ENCODE results near the gene ELP5.

- TF ChIP-seq POLR2A (IDR thresholded peaks at IDR 0.05): no peak
- TF ChIP-seq, protein P1, sequence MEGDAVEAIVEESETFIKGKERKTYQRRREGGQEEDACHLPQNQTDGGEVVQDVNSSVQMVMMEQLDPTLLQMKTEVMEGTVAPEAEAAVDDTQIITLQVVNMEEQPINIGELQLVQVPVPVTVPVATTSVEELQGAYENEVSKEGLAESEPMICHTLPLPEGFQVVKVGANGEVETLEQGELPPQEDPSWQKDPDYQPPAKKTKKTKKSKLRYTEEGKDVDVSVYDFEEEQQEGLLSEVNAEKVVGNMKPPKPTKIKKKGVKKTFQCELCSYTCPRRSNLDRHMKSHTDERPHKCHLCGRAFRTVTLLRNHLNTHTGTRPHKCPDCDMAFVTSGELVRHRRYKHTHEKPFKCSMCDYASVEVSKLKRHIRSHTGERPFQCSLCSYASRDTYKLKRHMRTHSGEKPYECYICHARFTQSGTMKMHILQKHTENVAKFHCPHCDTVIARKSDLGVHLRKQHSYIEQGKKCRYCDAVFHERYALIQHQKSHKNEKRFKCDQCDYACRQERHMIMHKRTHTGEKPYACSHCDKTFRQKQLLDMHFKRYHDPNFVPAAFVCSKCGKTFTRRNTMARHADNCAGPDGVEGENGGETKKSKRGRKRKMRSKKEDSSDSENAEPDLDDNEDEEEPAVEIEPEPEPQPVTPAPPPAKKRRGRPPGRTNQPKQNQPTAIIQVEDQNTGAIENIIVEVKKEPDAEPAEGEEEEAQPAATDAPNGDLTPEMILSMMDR (IDR thresholded peaks at IDR 0.05): no peak
Observed at GRCh38 chr17:7224110-7224509, 27.9 kb upstream of the ELP5 start.
